Stimulated activated CD8-positive, alpha-beta memory T cell treated with anti-CD3 and anti-CD28 coated beads, Interleukin-15, amount 100 ng/mL, for 1 hour (primary cell): Measurements from ENCODE around the gene ASXL3.

Experiments used
- DNase-seq: peaks from one replicate; pipeline ENCODE4 v3.0.0-alpha.2; 2020; ENCODE audit warnings: low read depth

ASXL3 gene

GRCh38 chr18:33577685-33578517 lies at the start of gene ASXL3:
Gene ASXL3 (plus strand): TSS chr18:33578219. CDS start chr18:33578632, 413 bp downstream.
- no peak for DNase-seq

GRCh38 chr18:33532978-33533377 lies 45.0 kb upstream of the ASXL3 start:
- DNase-seq = no peak

GRCh38 chr18:33536904-33537303 lies 41.1 kb upstream of the ASXL3 start:
- no peak for DNase-seq

GRCh38 chr18:33538418-33539042 lies 39.5 kb upstream of the ASXL3 start:
- DNase-seq = no peak

GRCh38 chr18:33540392-33540791 lies 37.6 kb upstream of the ASXL3 start:
- no peak for DNase-seq

GRCh38 chr18:33541316-33541715 lies 36.7 kb upstream of the ASXL3 start:
- no peak for DNase-seq

GRCh38 chr18:33556846-33557245 lies 21.2 kb upstream of the ASXL3 start:
- DNase-seq = no peak

- no peak for DNase-seq
These were observed 20.3 kb upstream of the ASXL3 start for GRCh38 chr18:33557706-33558105.

GRCh38 chr18:33558529-33558928 lies 19.5 kb upstream of the ASXL3 start:
- DNase-seq = no peak

- no peak for DNase-seq
These were observed 17.2 kb upstream of the ASXL3 start for GRCh38 chr18:33560686-33561370.

GRCh38 chr18:33562741-33563140 lies 15.3 kb upstream of the ASXL3 start:
- DNase-seq = no peak

GRCh38 chr18:33567705-33568104 lies 10.3 kb upstream of the ASXL3 start:
- DNase-seq = no peak

- no peak for DNase-seq
These were observed 5.8 kb upstream of the ASXL3 start for GRCh38 chr18:33571998-33572787.

GRCh38 chr18:33573193-33573592 lies 4.8 kb upstream of the ASXL3 start:
- DNase-seq = no peak

GRCh38 chr18:33575451-33575850 lies 2.6 kb upstream of the ASXL3 start:
- DNase-seq = no peak

GRCh38 chr18:33576999-33577646 lies 896 bp upstream of the ASXL3 start:
- DNase-seq = no peak

GRCh38 chr18:33578518-33579348 lies 714 bp downstream of the ASXL3 start:
- no peak for DNase-seq

GRCh38 chr18:33579349-33580215 lies 1.6 kb downstream of the ASXL3 start:
- no peak for DNase-seq

- no peak for DNase-seq
These were observed 2.5 kb downstream of the ASXL3 start for GRCh38 chr18:33580546-33580945.

- DNase-seq = no peak
These were observed 3.8 kb downstream of the ASXL3 start for GRCh38 chr18:33581856-33582255.
